Measurements from ENCODE around the gene ARPC1B.

DNA sequence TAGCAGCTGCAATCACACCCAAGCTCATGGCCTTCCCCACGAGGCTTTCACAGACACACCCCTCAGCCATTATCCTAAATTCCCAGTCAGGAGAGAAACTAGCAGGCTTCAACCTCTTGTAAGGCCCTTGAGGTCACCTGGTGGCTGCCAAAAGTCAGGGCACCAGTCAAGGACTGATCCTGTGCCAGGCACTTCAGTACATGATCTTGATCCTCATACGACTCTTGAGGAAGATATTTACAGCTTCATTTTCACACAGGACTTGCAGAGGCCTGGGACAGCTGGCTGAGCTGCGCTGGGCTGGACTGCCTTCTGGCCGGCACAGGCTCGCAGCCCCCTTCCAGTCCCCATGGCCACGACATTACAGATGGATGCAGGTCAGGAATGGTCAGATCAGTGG lies 25.1 kb downstream of the ARPC1B start:
- TF ChIP-seq, protein P1, sequence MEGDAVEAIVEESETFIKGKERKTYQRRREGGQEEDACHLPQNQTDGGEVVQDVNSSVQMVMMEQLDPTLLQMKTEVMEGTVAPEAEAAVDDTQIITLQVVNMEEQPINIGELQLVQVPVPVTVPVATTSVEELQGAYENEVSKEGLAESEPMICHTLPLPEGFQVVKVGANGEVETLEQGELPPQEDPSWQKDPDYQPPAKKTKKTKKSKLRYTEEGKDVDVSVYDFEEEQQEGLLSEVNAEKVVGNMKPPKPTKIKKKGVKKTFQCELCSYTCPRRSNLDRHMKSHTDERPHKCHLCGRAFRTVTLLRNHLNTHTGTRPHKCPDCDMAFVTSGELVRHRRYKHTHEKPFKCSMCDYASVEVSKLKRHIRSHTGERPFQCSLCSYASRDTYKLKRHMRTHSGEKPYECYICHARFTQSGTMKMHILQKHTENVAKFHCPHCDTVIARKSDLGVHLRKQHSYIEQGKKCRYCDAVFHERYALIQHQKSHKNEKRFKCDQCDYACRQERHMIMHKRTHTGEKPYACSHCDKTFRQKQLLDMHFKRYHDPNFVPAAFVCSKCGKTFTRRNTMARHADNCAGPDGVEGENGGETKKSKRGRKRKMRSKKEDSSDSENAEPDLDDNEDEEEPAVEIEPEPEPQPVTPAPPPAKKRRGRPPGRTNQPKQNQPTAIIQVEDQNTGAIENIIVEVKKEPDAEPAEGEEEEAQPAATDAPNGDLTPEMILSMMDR (IDR thresholded peaks at IDR 0.05): no peak
- TF ChIP-seq POLR2A (IDR thresholded peaks at IDR 0.05): no peak
